PC-3 (cell line): ENCODE measurements around the gene KIDINS220. TPM values are rescaled to one million over a fixed set of nuclear protein-coding genes. Genes with fewer than 3 reads are reported as not detected.

Experiments
- ATAC-seq: fragments of 200-7000 bp; cut with Tn5 transposase; 2 replicates; pipeline ENCODE4 v1.9.1; 2020; ENCODE audit warnings: mild to moderate bottlenecking, moderate library complexity
- BruUV-seq: library from RNA; stranded (reverse); fragments of 400-500 nt; replicated peaks from 2 replicates; lab custom pipeline; 2021; lab: Mats Ljungman, UMichigan
- CTCF ChIA-PET: fragments of 300-600 bp; sonication (Branson Sonifier 250); formaldehyde crosslinking; loops from one replicate; lab custom pipeline; 2022; ENCODE audit warnings: antibody characterized with exemption; lab: Charles Lee
- POLR2A ChIA-PET: fragments of 300-600 bp; sonication (Branson Sonifier 250); formaldehyde crosslinking; loops from one replicate; lab custom pipeline; 2022; ENCODE audit warnings: antibody characterized with exemption; ENCODE audit not compliant: unreplicated experiment; lab: Charles Lee
- DNase-seq: peaks from one replicate; pipeline ENCODE4 v3.0.0-alpha.2; 2015
- H2AFZ ChIP-seq: fragments of 300-600 bp; sonication (generic); 2 replicates; pipeline ENCODE4 v1.6.0; 2016; ENCODE audit warnings: antibody characterized with exemption, low read length
- H3F3A ChIP-seq: fragments of 300-600 bp; sonication (generic); one replicate; pipeline ENCODE4 v1.6.0; 2017; ENCODE audit warnings: antibody characterized with exemption, low read length, control low read depth, mild to moderate bottlenecking; ENCODE audit not compliant: unreplicated experiment
- H3K27ac ChIP-seq: fragments of 300-600 bp; sonication (generic); 2 replicates; pipeline ENCODE4 v1.5.1; 2016; ENCODE audit warnings: mild to moderate bottlenecking, low read length
- H3K27me3 ChIP-seq: fragments of 300-600 bp; sonication (generic); 2 replicates; pipeline ENCODE4 v1.6.1; 2016; ENCODE audit warnings: low read length, mixed read lengths
- H3K36me3 ChIP-seq: fragments of 300-600 bp; sonication (generic); 2 replicates; pipeline ENCODE4 v1.6.1; 2016; ENCODE audit warnings: low read depth, mixed run types, low read length, mixed read lengths
- H3K4me1 ChIP-seq: fragments of 300-600 bp; sonication (generic); 2 replicates; pipeline ENCODE4 v1.5.1; 2016; ENCODE audit warnings: low read length; ENCODE audit not compliant: insufficient read depth
- H3K4me2 ChIP-seq: fragments of 300-600 bp; sonication (generic); 2 replicates; pipeline ENCODE4 v1.6.0; 2016; ENCODE audit warnings: low read length
- H3K4me3 ChIP-seq: fragments of 300-600 bp; sonication (generic); 2 replicates; pipeline ENCODE4 v1.5.1; 2016; ENCODE audit warnings: mild to moderate bottlenecking, low read length, mixed read lengths
- H3K79me2 ChIP-seq: fragments of 300-600 bp; sonication (generic); 2 replicates; pipeline ENCODE4 v1.6.1; 2017; ENCODE audit warnings: low read length, mixed read lengths
- H3K9ac ChIP-seq: fragments of 300-600 bp; sonication (generic); 2 replicates; pipeline ENCODE4 v1.6.0; 2016; ENCODE audit warnings: mild to moderate bottlenecking, low read length
- H3K9me2 ChIP-seq: fragments of 300-600 bp; sonication (generic); replicated peaks from 2 replicates; pipeline ENCODE4 v1.6.1; 2016; ENCODE audit warnings: mixed run types, low read length, mixed read lengths
- H3K9me3 ChIP-seq: fragments of 300-600 bp; sonication (generic); 2 replicates; pipeline ENCODE4 v1.6.1; 2016; ENCODE audit warnings: low read length, mixed read lengths
- H4K20me1 ChIP-seq: fragments of 300-600 bp; sonication (generic); 2 replicates; pipeline ENCODE4 v1.6.1; 2016; ENCODE audit warnings: low read length, mixed read lengths
- EZH2 ChIP-seq: fragments of 300-600 bp; sonication (generic); IDR thresholded peaks from one replicate; pipeline ENCODE4 v1.6.1; 2017; ENCODE audit warnings: antibody characterized with exemption, mild to moderate bottlenecking, low read length; ENCODE audit not compliant: unreplicated experiment
- EZH2phosphoT487 ChIP-seq: fragments of 300-600 bp; sonication (generic); IDR thresholded peaks from 2 replicates; pipeline ENCODE4 v1.6.1; 2018; ENCODE audit warnings: mild to moderate bottlenecking, antibody characterized with exemption, low read length, borderline replicate concordance
- intact Hi-C: fragments of 100-400 bp; cut with micrococcal nuclease; formaldehyde crosslinking; loops from 2 replicates; pipeline ENCODE4 v1.9.0; 2023
- total RNA-seq: library from RNA; depleted of rRNA; stranded (reverse); fragments of >200 nt; gene quantifications from 2 replicates; pipeline ENCODE4 v1.2.3, GENCODE V29; 2014
- TF ChIP-seq, protein P1 (sequence below): fragments of 300-600 bp; sonication (generic); conservative IDR thresholded peaks from 2 replicates; pipeline ENCODE4 v1.5.1; 2017; ENCODE audit warnings: antibody characterized with exemption, low read depth, mild to moderate bottlenecking, low read length

KIDINS220 gene
- total RNA-seq, 1 experiment from 2014 or later, result 37.6 TPM

DNA sequence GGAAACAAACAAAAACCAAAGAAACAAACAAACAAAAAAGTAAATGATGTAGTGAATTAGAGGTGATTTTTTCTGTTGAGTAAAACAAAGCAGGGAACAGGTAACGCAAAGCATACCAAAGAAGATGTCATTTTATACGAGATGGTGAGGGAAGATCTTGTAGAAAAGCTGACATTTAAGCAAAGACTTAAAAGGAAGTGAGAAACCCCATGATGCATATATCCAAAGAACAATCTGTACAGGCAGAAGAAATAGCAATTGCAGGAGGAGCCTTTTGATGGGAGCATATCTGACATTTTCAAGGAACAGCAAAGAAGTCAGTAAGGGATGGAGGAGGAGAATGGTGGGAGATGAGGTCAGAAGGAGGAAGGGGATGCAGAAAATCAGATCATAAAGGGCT, 63.0 kb downstream of the KIDINS220 start:
- ChIA-PET POLR2A (no interaction called here), CTCF (no interaction called here)
- no peak for DNase-seq
- Histone ChIP-seq H3K9me2 (no peaks in the 10 kb centered on the region), H3K27me3 (no peaks in the 10 kb centered on the region), H3K4me2 (no peak overlapping the region), H4K20me1 (no peaks in the 10 kb centered on the region), H3K36me3 (peaks cover 10% of the 10 kb centered on the region; the same call in 1 of the 2 replicates), H3K9ac (no peak overlapping the region), H2AFZ (no peak overlapping the region), H3K27ac (no peak overlapping the region), H3K79me2 (no peaks in the 10 kb centered on the region), H3F3A (no peaks in the 10 kb centered on the region), H3K4me1 (no peaks in the 10 kb centered on the region), H3K9me3 (no peaks in the 10 kb centered on the region), H3K4me3 (no peak overlapping the region)
- BruUV-seq, result no TSS peak
- ATAC-seq, result no peak
- intact Hi-C loops, result no loop called here
- TF ChIP-seq, protein P1, sequence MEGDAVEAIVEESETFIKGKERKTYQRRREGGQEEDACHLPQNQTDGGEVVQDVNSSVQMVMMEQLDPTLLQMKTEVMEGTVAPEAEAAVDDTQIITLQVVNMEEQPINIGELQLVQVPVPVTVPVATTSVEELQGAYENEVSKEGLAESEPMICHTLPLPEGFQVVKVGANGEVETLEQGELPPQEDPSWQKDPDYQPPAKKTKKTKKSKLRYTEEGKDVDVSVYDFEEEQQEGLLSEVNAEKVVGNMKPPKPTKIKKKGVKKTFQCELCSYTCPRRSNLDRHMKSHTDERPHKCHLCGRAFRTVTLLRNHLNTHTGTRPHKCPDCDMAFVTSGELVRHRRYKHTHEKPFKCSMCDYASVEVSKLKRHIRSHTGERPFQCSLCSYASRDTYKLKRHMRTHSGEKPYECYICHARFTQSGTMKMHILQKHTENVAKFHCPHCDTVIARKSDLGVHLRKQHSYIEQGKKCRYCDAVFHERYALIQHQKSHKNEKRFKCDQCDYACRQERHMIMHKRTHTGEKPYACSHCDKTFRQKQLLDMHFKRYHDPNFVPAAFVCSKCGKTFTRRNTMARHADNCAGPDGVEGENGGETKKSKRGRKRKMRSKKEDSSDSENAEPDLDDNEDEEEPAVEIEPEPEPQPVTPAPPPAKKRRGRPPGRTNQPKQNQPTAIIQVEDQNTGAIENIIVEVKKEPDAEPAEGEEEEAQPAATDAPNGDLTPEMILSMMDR, result no peak
- TF ChIP-seq EZH2 (no peak), EZH2phosphoT487 (no peak)

DNA sequence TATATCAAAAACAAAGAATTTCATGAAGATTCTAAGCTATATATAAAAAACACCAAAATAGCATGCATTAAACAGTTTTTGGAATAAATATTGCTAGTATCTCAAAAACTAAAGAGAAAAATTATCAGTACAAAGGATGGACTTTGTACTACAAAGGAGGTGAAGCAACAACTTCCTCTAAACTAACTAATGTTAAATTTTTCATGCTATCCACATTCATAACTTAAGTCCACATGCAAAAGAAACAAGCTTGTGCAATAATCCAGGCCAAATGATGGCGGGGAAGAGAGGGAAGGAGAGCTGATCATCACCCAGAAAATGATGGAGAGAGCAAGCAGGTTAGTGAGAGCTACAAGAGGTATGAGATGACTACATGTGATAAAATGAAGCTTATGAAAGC, 70.1 kb downstream of the KIDINS220 start:
- Histone ChIP-seq H3K36me3 (no peaks in the 10 kb centered on the region), H2AFZ (no peak overlapping the region)
- POLR2A ChIA-PET, result no interaction called here

More for the DNA sequence above, 70.1 kb downstream of the KIDINS220 start:
- no peaks in the 10 kb centered on the region for H3K9me3 ChIP-seq
- no peaks in the 10 kb centered on the region for H3F3A ChIP-seq
- no peaks in the 10 kb centered on the region for H4K20me1 ChIP-seq
- H3K4me1 ChIP-seq, result no peaks in the 10 kb centered on the region
- intact Hi-C loops, result loop anchor here (10.0 kb wide), 1 partner anchor 1343 kb away; no protein-coding TSS in a partner anchor
- no peaks in the 10 kb centered on the region for H3K79me2 ChIP-seq
- no peak overlapping the region for H3K9ac ChIP-seq
- ATAC-seq (no peak), DNase-seq (no peak)
- BruUV-seq, result no TSS peak
- H3K4me3 ChIP-seq, result no peak overlapping the region
- CTCF ChIA-PET, result interaction anchor here (0.7 kb wide), 1 partner anchor 18 kb away, joined by 3 read pairs; no protein-coding TSS in a partner anchor
- H3K9me2 ChIP-seq, result no peaks in the 10 kb centered on the region
- H3K27ac ChIP-seq, result no peak overlapping the region
- TF ChIP-seq, protein P1, result no peak
- TF ChIP-seq EZH2 (no peak), EZH2phosphoT487 (no peak)
- no peak overlapping the region for H3K4me2 ChIP-seq
- no peaks in the 10 kb centered on the region for H3K27me3 ChIP-seq
